ENCODE measurements around the gene VWDE.

VWDE gene

GRCh38 chr7:12358694-12359093, 45.0 kb downstream of the VWDE start:
- no peak overlapping the region for H3K27ac ChIP-seq
- TF ChIP-seq CTCF (conservative IDR thresholded peaks at IDR 0.05) = no peak

- no peak for TF ChIP-seq CTCF (conservative IDR thresholded peaks at IDR 0.05)
- no peak overlapping the region for H3K27ac ChIP-seq
Measured at GRCh38 chr7:12357508-12357907, 46.2 kb downstream of the VWDE start.

GRCh38 chr7:12351843-12352242, 51.8 kb downstream of the VWDE start:
- no peak overlapping the region for H3K27ac ChIP-seq
- TF ChIP-seq CTCF (conservative IDR thresholded peaks at IDR 0.05) = no peak

- no peak for TF ChIP-seq CTCF (conservative IDR thresholded peaks at IDR 0.05)
- H3K27ac ChIP-seq = no peak overlapping the region
Measured at GRCh38 chr7:12350971-12351370, 52.7 kb downstream of the VWDE start.

- no peak for TF ChIP-seq CTCF (conservative IDR thresholded peaks at IDR 0.05)
- H3K27ac ChIP-seq = no peak overlapping the region
Measured at GRCh38 chr7:12337095-12337494, 66.6 kb downstream of the VWDE start.

GRCh38 chr7:12328888-12329770, 74.5 kb downstream of the VWDE start:
- TF ChIP-seq CTCF (conservative IDR thresholded peaks at IDR 0.05) = no peak
- H3K27ac ChIP-seq = no peak overlapping the region

- no peak for TF ChIP-seq CTCF (conservative IDR thresholded peaks at IDR 0.05)
- no peak overlapping the region for H3K27ac ChIP-seq
Measured at GRCh38 chr7:12327922-12328321, 75.7 kb downstream of the VWDE start.

Measured in VCaP (cell line).